Neural cell (in vitro differentiated cells): Measurements from ENCODE around the gene ADCK2. TPM values are rescaled to one million over a fixed set of nuclear protein-coding genes. Genes with fewer than 3 reads are reported as not detected.
"Not testable (repeated sequence)": the region's sequence is repeated elsewhere in the genome, so short reads cannot be mapped to it uniquely, and the experiment has no call there.

ENCODE experiments used
- H2AFZ ChIP-seq: fragments of 200-600, 300-800 bp; sonication (generic), shearing (Covaris generic); 2 replicates; pipeline ENCODE4 v1.6.0; 2014; ENCODE audit warnings: low read depth, mild to moderate bottlenecking, antibody characterized with exemption, low read length, moderate library complexity
- H3F3A ChIP-seq: fragments of 200-600 bp; shearing (Covaris generic); 2 replicates; pipeline ENCODE4 v1.6.1; 2016; ENCODE audit warnings: mild to moderate bottlenecking, moderate library complexity, mixed read lengths, antibody characterized with exemption, low read length; ENCODE audit not compliant: insufficient read depth, poor library complexity, severe bottlenecking
- H3K27ac ChIP-seq: fragments of 200-600, 300-800 bp; sonication (generic), shearing (Covaris generic); 2 replicates; pipeline ENCODE4 v1.5.1; 2014; ENCODE audit warnings: mild to moderate bottlenecking, low read length, moderate library complexity
- H3K27me3 ChIP-seq: fragments of 300-800, 200-600 bp; sonication (generic), shearing (Covaris generic); 2 replicates; pipeline ENCODE4 v1.6.0; 2014; ENCODE audit warnings: mild to moderate bottlenecking, low read depth, low read length, moderate library complexity; ENCODE audit not compliant: insufficient read depth
- H3K36me3 ChIP-seq: fragments of 300-800, 200-600 bp; sonication (generic), shearing (Covaris generic); 2 replicates; pipeline ENCODE4 v1.5.1; 2014; ENCODE audit warnings: mild to moderate bottlenecking, antibody characterized with exemption, low read length, moderate library complexity; ENCODE audit not compliant: insufficient read depth
- H3K4me2 ChIP-seq: fragments of 300-800, 200-600 bp; sonication (generic), shearing (Covaris generic); 2 replicates; pipeline ENCODE4 v1.6.0; 2014; ENCODE audit warnings: mild to moderate bottlenecking, low read length
- H3K4me3 ChIP-seq: fragments of 300-800, 200-600 bp; sonication (generic), shearing (Covaris generic); 2 replicates; pipeline ENCODE4 v1.5.1; 2014; ENCODE audit warnings: mild to moderate bottlenecking, low read length, moderate library complexity
- H3K79me2 ChIP-seq: fragments of 200-600 bp; shearing (Covaris generic); replicated peaks from 2 replicates; pipeline ENCODE4 v1.6.0; 2014; ENCODE audit warnings: mild to moderate bottlenecking, low read length, moderate library complexity; ENCODE audit not compliant: insufficient read depth
- H3K9ac ChIP-seq: fragments of 300-800, 200-600 bp; sonication (generic), shearing (Covaris generic); 2 replicates; pipeline ENCODE4 v1.6.1; 2016; ENCODE audit warnings: mild to moderate bottlenecking, low read length, mixed read lengths
- H3K9me2 ChIP-seq: fragments of 200-600 bp; shearing (Covaris generic); 2 replicates; pipeline ENCODE4 v1.6.1; 2016; ENCODE audit warnings: mild to moderate bottlenecking, low read length, mixed read lengths; ENCODE audit not compliant: insufficient read depth
- H3K9me3 ChIP-seq: fragments of 200-600, 300-800 bp; sonication (generic), shearing (Covaris generic); 2 replicates; pipeline ENCODE4 v1.6.1; 2016; ENCODE audit warnings: mild to moderate bottlenecking, mixed run types, low read length, moderate library complexity, mixed read lengths
- H4K20me1 ChIP-seq: fragments of 200-600 bp; shearing (Covaris generic); 2 replicates; pipeline ENCODE4 v1.6.1; 2016; ENCODE audit warnings: mild to moderate bottlenecking, mixed run types; ENCODE audit not compliant: insufficient read depth
- EP300 ChIP-seq: fragments of 450-650 bp; conservative IDR thresholded peaks from 2 replicates; pipeline ENCODE4 v1.6.1; 2014; ENCODE audit warnings: antibody characterized with exemption, mild to moderate bottlenecking, moderate library complexity; ENCODE audit not compliant: poor library complexity, severe bottlenecking
- EZH2 ChIP-seq: fragments of 200-600, 300-800 bp; shearing (Covaris generic), sonication (generic); IDR thresholded peaks from 2 replicates; pipeline ENCODE4 v1.6.1; 2014; ENCODE audit warnings: antibody characterized with exemption, low read length, borderline replicate concordance, mild to moderate bottlenecking; ENCODE audit not compliant: insufficient read depth, poor library complexity, severe bottlenecking
- MXI1 ChIP-seq: fragments of 450-650 bp; conservative IDR thresholded peaks from 2 replicates; pipeline ENCODE4 v1.6.1; 2014; ENCODE audit warnings: antibody characterized with exemption, mild to moderate bottlenecking; ENCODE audit not compliant: poor library complexity, severe bottlenecking
- POLR2AphosphoS5 ChIP-seq: IDR thresholded peaks from 2 replicates; pipeline ENCODE4 v1.6.1; 2012
- RAD21 ChIP-seq: fragments of 450-650 bp; conservative IDR thresholded peaks from 2 replicates; pipeline ENCODE4 v1.6.1; 2014; ENCODE audit warnings: antibody characterized with exemption, mild to moderate bottlenecking, moderate library complexity
- REST ChIP-seq: IDR thresholded peaks from 2 replicates; pipeline ENCODE4 v1.6.1; 2012; ENCODE audit warnings: borderline replicate concordance
- SMC3 ChIP-seq: fragments of 450-650 bp; conservative IDR thresholded peaks from 2 replicates; pipeline ENCODE4 v1.6.1; 2014; ENCODE audit warnings: antibody characterized with exemption, mild to moderate bottlenecking, moderate library complexity; ENCODE audit not compliant: poor library complexity
- TAF1 ChIP-seq: IDR thresholded peaks from 2 replicates; pipeline ENCODE4 v1.6.1; 2012; ENCODE audit warnings: low read depth
- polyA plus RNA-seq: library from polyadenylated mRNA; depleted of rRNA; stranded (reverse); fragments of >200 nt; gene quantifications from 2 replicates; pipeline ENCODE4 v1.2.3, GENCODE V29; 2014
- TF ChIP-seq, protein P1 (sequence below): fragments of 450-650 bp; IDR thresholded peaks from 2 replicates; pipeline ENCODE4 v1.5.1; 2014; ENCODE audit warnings: antibody characterized with exemption, mild to moderate bottlenecking, moderate library complexity; ENCODE audit not compliant: poor library complexity, severe bottlenecking

The ADCK2 gene
- polyA plus RNA-seq, 1 donor from 2014 or later = 20.2 TPM

DNA sequence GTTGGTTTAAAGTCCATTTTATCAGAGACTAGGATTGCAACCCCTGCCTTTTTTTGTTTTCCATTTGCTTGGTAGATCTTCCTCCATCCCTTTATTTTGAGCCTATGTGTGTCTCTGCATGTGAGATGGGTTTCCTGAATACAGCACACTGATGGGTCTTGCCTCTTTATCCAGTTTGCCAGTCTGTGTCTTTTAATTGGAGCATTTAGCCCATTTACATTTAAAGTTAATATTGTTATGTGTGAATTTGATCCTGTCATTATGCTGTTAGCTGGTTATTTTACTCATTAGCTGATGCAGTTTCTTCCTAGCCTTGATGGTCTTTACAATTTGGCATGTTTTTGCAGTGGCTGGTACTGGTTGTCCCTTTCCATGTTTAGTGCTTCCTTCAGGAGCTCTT is 39.6 kb downstream of the ADCK2 start:
- H3K79me2 ChIP-seq, H3K4me2 ChIP-seq, H3K36me3 ChIP-seq, H4K20me1 ChIP-seq, H3K27ac ChIP-seq, H2AFZ ChIP-seq, H3K9me2 ChIP-seq, H3F3A ChIP-seq, H3K27me3 ChIP-seq, H3K9ac ChIP-seq, H3K9me3 ChIP-seq, H3K4me3 ChIP-seq: not testable (repeated sequence)

GRCh38 chr7:140714331-140715040 is 41.7 kb downstream of the ADCK2 start:
- Histone ChIP-seq H3K9me2 (no peaks in the 10 kb centered on the region), H3K4me2 (no peak overlapping the region), H4K20me1 (no peaks in the 10 kb centered on the region), H3K27ac (no peak overlapping the region), H2AFZ (no peak overlapping the region), H3K36me3 (no peaks in the 10 kb centered on the region), H3K9me3 (peaks cover 2% of the 10 kb centered on the region), H3K9ac (no peak overlapping the region), H3K79me2 (no peaks in the 10 kb centered on the region), H3K4me3 (no peak overlapping the region), H3K27me3 (no peaks in the 10 kb centered on the region), H3F3A (no peaks in the 10 kb centered on the region)
- TF ChIP-seq, protein P1, sequence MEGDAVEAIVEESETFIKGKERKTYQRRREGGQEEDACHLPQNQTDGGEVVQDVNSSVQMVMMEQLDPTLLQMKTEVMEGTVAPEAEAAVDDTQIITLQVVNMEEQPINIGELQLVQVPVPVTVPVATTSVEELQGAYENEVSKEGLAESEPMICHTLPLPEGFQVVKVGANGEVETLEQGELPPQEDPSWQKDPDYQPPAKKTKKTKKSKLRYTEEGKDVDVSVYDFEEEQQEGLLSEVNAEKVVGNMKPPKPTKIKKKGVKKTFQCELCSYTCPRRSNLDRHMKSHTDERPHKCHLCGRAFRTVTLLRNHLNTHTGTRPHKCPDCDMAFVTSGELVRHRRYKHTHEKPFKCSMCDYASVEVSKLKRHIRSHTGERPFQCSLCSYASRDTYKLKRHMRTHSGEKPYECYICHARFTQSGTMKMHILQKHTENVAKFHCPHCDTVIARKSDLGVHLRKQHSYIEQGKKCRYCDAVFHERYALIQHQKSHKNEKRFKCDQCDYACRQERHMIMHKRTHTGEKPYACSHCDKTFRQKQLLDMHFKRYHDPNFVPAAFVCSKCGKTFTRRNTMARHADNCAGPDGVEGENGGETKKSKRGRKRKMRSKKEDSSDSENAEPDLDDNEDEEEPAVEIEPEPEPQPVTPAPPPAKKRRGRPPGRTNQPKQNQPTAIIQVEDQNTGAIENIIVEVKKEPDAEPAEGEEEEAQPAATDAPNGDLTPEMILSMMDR = no peak
- TF ChIP-seq TAF1 (no peak), EZH2 (no peak), REST (no peak), POLR2AphosphoS5 (no peak), RAD21 (no peak), MXI1 (no peak), SMC3 (no peak), EP300 (no peak)

DNA sequence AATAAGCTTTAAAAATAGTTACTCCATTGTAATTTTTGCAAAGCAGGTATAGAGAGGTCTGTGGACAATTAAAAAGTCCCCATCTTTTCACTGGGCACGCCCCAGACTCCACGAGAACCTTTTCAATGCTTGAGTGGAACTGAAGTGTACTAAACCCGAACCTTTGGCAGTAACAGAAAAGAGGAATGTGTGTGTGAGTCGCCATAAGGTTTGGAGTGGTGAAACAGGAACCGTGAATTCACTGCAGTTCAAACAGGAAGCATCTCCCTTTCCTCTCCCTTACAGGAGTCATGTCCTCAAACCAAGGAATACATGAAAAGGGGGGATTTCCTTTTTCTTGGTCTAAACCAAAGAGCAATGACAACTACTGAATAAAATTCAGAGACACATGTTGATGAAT is 47.0 kb downstream of the ADCK2 start:
- Histone ChIP-seq H3K9me3 (peaks cover under 1% of the 10 kb centered on the region), H3K9me2 (no peaks in the 10 kb centered on the region), H4K20me1 (no peaks in the 10 kb centered on the region), H3F3A (no peaks in the 10 kb centered on the region), H3K27me3 (no peaks in the 10 kb centered on the region), H2AFZ (no peak overlapping the region), H3K4me3 (no peak overlapping the region), H3K9ac (no peak overlapping the region), H3K36me3 (no peaks in the 10 kb centered on the region), H3K27ac (no peak overlapping the region), H3K4me2 (no peak overlapping the region), H3K79me2 (no peaks in the 10 kb centered on the region)
- no peak for TF ChIP-seq RAD21
- TF ChIP-seq EZH2 = no peak
- no peak for TF ChIP-seq REST
- TF ChIP-seq MXI1 = no peak
- no peak for TF ChIP-seq POLR2AphosphoS5
- TF ChIP-seq TAF1 = no peak
- TF ChIP-seq, protein P1 = no peak
- TF ChIP-seq EP300 = no peak
- TF ChIP-seq SMC3 = no peak
